Endothelial cell (in vitro differentiated cells): ENCODE data around the gene SERPINB12. TPM values are rescaled to one million over a fixed set of nuclear protein-coding genes. Genes with fewer than 3 reads are reported as not detected.

Source experiments
- DNase-seq: peaks from one replicate; pipeline ENCODE4 v3.0.0; 2021; ENCODE audit warnings: low spot score
- H3K27ac Mint-ChIP-seq: one replicate; pipeline ENCODE4 v1.8.0; 2021; ENCODE audit warnings: mixed read lengths, inconsistent platforms; ENCODE audit not compliant: unreplicated experiment
- H3K27me3 Mint-ChIP-seq: one replicate; pipeline ENCODE4 v1.8.0; 2021; ENCODE audit warnings: mild to moderate bottlenecking, moderate library complexity, mixed read lengths, inconsistent platforms; ENCODE audit not compliant: unreplicated experiment
- H3K36me3 Mint-ChIP-seq: one replicate; pipeline ENCODE4 v1.8.0; 2021; ENCODE audit warnings: mild to moderate bottlenecking, low read depth, mixed read lengths, inconsistent platforms; ENCODE audit not compliant: unreplicated experiment
- H3K4me1 Mint-ChIP-seq: one replicate; pipeline ENCODE4 v1.8.0; 2021; ENCODE audit warnings: mild to moderate bottlenecking, mixed read lengths, inconsistent platforms; ENCODE audit not compliant: unreplicated experiment
- H3K4me3 Mint-ChIP-seq: one replicate; pipeline ENCODE4 v1.8.0; 2021; ENCODE audit warnings: mild to moderate bottlenecking, mixed read lengths, inconsistent platforms; ENCODE audit not compliant: unreplicated experiment
- H3K9me3 Mint-ChIP-seq: one replicate; pipeline ENCODE4 v1.8.0; 2021; ENCODE audit warnings: mixed read lengths, inconsistent platforms; ENCODE audit not compliant: unreplicated experiment
- CTCF ChIP-seq: fragments of 200-600 bp; sonication (generic); IDR thresholded peaks from one replicate; pipeline ENCODE4 v1.5.0; 2021; ENCODE audit warnings: antibody characterized with exemption; ENCODE audit not compliant: unreplicated experiment
- total RNA-seq: library from RNA; stranded (reverse); fragmentation: NEBNext Ultra II Directional; extraction: Animal tissue kit (Norgen Biotek cat#: 25700); gene quantifications from one replicate; pipeline ENCODE4 v1.2.1, GENCODE V29; 2021; ENCODE audit not compliant: unreplicated experiment

SERPINB12 gene
- total RNA-seq, 1 donor from 2014 or later = not detected

- Mint-ChIP-seq H3K27me3 (peaks cover 5% of the 10 kb centered on the region), H3K27ac (no peak overlapping the region), H3K9me3 (no peaks in the 10 kb centered on the region), H3K4me1 (no peaks in the 10 kb centered on the region), H3K4me3 (no peak overlapping the region), H3K36me3 (no peaks in the 10 kb centered on the region)
- DNase-seq = no peak
- no peak for TF ChIP-seq CTCF
Observed at GRCh38 chr18:63586431-63586830, 44.3 kb downstream of the SERPINB12 start.

GRCh38 chr18:63586966-63587365 lies 44.8 kb downstream of the SERPINB12 start, which contains the start of gene SERPINB13:
Gene SERPINB13 (plus strand): TSS chr18:63587343. CDS start chr18:63588668, 1,325 bp downstream.
- no peaks in the 10 kb centered on the region for H3K36me3 Mint-ChIP-seq
- H3K27ac Mint-ChIP-seq = no peak within 1 kb of the TSS
- H3K9me3 Mint-ChIP-seq = no peaks in the 10 kb centered on the region
- no peak within 1 kb of the TSS for H3K4me3 Mint-ChIP-seq
- TF ChIP-seq CTCF = no peak
- H3K27me3 Mint-ChIP-seq = peaks cover 3% of the 10 kb centered on the region
- no peaks in the 10 kb centered on the region for H3K4me1 Mint-ChIP-seq
- no peak for DNase-seq

- no peak for DNase-seq
Observed at GRCh38 chr18:63588909-63589308, 46.7 kb downstream of the SERPINB12 start.

GRCh38 chr18:63590373-63590772 lies 48.2 kb downstream of the SERPINB12 start:
- Mint-ChIP-seq H3K9me3 (no peaks in the 10 kb centered on the region), H3K36me3 (no peaks in the 10 kb centered on the region), H3K27ac (no peak overlapping the region), H3K4me1 (no peaks in the 10 kb centered on the region), H3K27me3 (peaks cover 3% of the 10 kb centered on the region), H3K4me3 (no peak overlapping the region)
- TF ChIP-seq CTCF = no peak
- DNase-seq = no peak

More at GRCh38 chr18:63588909-63589308, 46.7 kb downstream of the SERPINB12 start:
- H3K4me3 Mint-ChIP-seq = no peak overlapping the region
- no peaks in the 10 kb centered on the region for H3K9me3 Mint-ChIP-seq
- no peaks in the 10 kb centered on the region for H3K36me3 Mint-ChIP-seq
- no peak overlapping the region for H3K27ac Mint-ChIP-seq
- H3K4me1 Mint-ChIP-seq = no peaks in the 10 kb centered on the region
- TF ChIP-seq CTCF = no peak
- H3K27me3 Mint-ChIP-seq = peaks cover 3% of the 10 kb centered on the region

- H3K36me3 Mint-ChIP-seq = no peaks in the 10 kb centered on the region
- DNase-seq = no peak
- TF ChIP-seq CTCF = no peak
- H3K27ac Mint-ChIP-seq = no peak overlapping the region
- no peak overlapping the region for H3K4me3 Mint-ChIP-seq
- H3K9me3 Mint-ChIP-seq = no peaks in the 10 kb centered on the region
- no peaks in the 10 kb centered on the region for H3K4me1 Mint-ChIP-seq
- peaks cover 3% of the 10 kb centered on the region for H3K27me3 Mint-ChIP-seq
Observed at GRCh38 chr18:63590966-63591695, 49.0 kb downstream of the SERPINB12 start.
